Stomach (tissue), 4 donors: ENCODE data around the gene PEAK1.

Experiments used
- EP300 ChIP-seq: sonication (generic); formaldehyde crosslinking; IDR thresholded peaks from one replicate; pipeline ENCODE4 v1.6.1; 2017; ENCODE audit warnings: antibody characterized with exemption
- POLR2A ChIP-seq, 4 donors: fragments of 450-650 bp; IDR thresholded peaks; one replicate each; pipeline ENCODE4 v1.6.1; 2016; ENCODE audit warnings: antibody characterized with exemption in 4 of 4, control low read depth in 2 of 4, mild to moderate bottlenecking in 1 of 4, moderate library complexity in 1 of 4
- POLR2AphosphoS5 ChIP-seq, 3 donors: sonication (generic); formaldehyde crosslinking; IDR thresholded peaks; one replicate each; pipeline ENCODE4 v1.6.1; 2016; ENCODE audit warnings: antibody characterized with exemption in 3 of 3
- TF ChIP-seq, protein P1 (sequence below), 7 experiments: fragments of 450-650 bp in 4 of 7; fragments of 200-600 bp in 3 of 7; sonication (generic) in 3 of 7; IDR thresholded peaks; one replicate each; pipeline ENCODE4 v1.5.1; 2016 to 2019; ENCODE audit warnings: antibody characterized with exemption in 7 of 7, control low read depth in 2 of 7, mild to moderate bottlenecking in 1 of 7

DNA sequence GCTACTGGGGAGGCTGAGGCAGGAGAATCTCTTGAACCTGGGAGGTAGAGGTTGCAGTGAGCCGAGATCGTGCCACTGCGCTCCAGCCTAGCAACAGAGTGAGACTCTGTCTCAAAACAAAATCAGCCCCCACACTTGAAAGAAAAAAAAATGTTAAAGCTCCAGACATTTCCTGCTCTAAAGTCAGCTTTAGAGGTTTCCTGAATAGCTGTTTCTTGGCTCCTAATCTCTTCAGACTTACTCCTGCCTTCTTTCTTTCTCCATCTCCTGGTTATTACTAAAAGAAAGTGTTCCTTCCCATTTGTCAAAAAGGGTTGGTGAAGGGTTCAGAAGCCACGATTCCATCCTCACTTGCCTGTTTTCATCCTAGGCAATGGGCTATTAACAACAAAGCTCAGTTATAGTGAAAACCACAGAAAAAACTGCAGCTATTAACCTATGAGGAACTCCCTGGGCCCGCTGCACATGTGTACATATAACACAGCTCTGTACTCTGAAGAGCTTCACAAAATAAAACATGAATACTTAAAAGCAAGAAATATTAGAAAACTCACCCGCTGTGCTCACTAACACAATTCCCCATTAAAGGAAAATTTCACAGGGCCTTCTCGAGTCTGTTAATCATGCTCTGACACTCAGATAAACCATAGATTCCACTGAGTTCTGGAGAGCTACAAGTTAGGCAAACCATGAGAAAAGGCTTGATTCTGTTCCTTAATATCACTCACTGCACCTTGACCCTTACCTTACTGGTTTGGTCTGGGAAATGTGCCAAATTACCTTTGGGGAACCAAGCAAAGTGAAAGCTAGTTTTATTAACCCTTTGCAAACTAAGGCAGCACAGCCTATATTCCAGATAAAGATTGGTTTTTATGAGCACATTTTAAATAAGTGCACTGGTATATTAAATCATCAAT lies 259.1 kb downstream of the PEAK1 start:
- TF ChIP-seq POLR2AphosphoS5 (IDR thresholded peaks at IDR 0.05) (peak in 2 of 3 donors; percentile 43 to 67), EP300 (no peak), POLR2A (IDR thresholded peaks at IDR 0.05) (no peak)
- TF ChIP-seq, protein P1, sequence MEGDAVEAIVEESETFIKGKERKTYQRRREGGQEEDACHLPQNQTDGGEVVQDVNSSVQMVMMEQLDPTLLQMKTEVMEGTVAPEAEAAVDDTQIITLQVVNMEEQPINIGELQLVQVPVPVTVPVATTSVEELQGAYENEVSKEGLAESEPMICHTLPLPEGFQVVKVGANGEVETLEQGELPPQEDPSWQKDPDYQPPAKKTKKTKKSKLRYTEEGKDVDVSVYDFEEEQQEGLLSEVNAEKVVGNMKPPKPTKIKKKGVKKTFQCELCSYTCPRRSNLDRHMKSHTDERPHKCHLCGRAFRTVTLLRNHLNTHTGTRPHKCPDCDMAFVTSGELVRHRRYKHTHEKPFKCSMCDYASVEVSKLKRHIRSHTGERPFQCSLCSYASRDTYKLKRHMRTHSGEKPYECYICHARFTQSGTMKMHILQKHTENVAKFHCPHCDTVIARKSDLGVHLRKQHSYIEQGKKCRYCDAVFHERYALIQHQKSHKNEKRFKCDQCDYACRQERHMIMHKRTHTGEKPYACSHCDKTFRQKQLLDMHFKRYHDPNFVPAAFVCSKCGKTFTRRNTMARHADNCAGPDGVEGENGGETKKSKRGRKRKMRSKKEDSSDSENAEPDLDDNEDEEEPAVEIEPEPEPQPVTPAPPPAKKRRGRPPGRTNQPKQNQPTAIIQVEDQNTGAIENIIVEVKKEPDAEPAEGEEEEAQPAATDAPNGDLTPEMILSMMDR (IDR thresholded peaks at IDR 0.05) = no peak
